GM21367 (cell line): ENCODE results near the gene PPM1F.

Source experiments
- ATAC-seq: cut with Tn5 transposase; IDR thresholded peaks from one replicate; pipeline ENCODE4 v1.9.1; 2021; ENCODE audit not compliant: unreplicated experiment

PPM1F gene

GRCh38 chr22:21961886-21962654 lies 9.4 kb upstream of the PPM1F start:
- ATAC-seq = no peak

- no peak for ATAC-seq
Measured at GRCh38 chr22:21961127-21961867, 8.6 kb upstream of the PPM1F start.

GRCh38 chr22:21960200-21961126 lies 7.8 kb upstream of the PPM1F start:
- ATAC-seq = no peak

- ATAC-seq = no peak
Measured at GRCh38 chr22:21959274-21960074, 6.8 kb upstream of the PPM1F start.

GRCh38 chr22:21958360-21959273 lies 6.0 kb upstream of the PPM1F start:
- ATAC-seq = no peak

- ATAC-seq = no peak
Measured at GRCh38 chr22:21951931-21952465, 650 bp downstream of the PPM1F start.

- no peak for ATAC-seq
Measured at GRCh38 chr22:21951062-21951461, 1.6 kb downstream of the PPM1F start.

- ATAC-seq = no peak
Measured at GRCh38 chr22:21949948-21950347, 2.7 kb downstream of the PPM1F start.

- no peak for ATAC-seq
Measured at GRCh38 chr22:21949569-21949918, 3.1 kb downstream of the PPM1F start.

- no peak for ATAC-seq
Measured at GRCh38 chr22:21948824-21949568, 3.7 kb downstream of the PPM1F start.

GRCh38 chr22:21948390-21948789 lies 4.3 kb downstream of the PPM1F start:
- no peak for ATAC-seq

- no peak for ATAC-seq
Measured at GRCh38 chr22:21947040-21948014, 5.3 kb downstream of the PPM1F start.

- no peak for ATAC-seq
Measured at GRCh38 chr22:21946262-21946925, 6.3 kb downstream of the PPM1F start.

- ATAC-seq = no peak
Measured at GRCh38 chr22:21945453-21946261, 7.0 kb downstream of the PPM1F start.

GRCh38 chr22:21944871-21945270 lies 7.8 kb downstream of the PPM1F start:
- no peak for ATAC-seq
